Endothelial cell of umbilical vein (primary cell): ENCODE results near the gene ETFBKMT. TPM values are rescaled to one million over a fixed set of nuclear protein-coding genes. Genes with fewer than 3 reads are reported as not detected.
"Not testable (repeated sequence)": the region's sequence is repeated elsewhere in the genome, so short reads cannot be mapped to it uniquely, and the experiment has no call there.

ENCODE experiments used
- BruUV-seq: library from RNA; stranded (reverse); fragments of 400-500 nt; replicated peaks from 2 replicates; lab custom pipeline; 2021; lab: Mats Ljungman, UMichigan
- CTCF ChIA-PET: fragments of 300-600, 350-600 bp; sonication (Branson Sonifier 250); formaldehyde crosslinking; loops from one replicate; lab custom pipeline; 2021; ENCODE audit warnings: antibody characterized with exemption, inconsistent platforms; lab: Charles Lee
- POLR2A ChIA-PET: fragments of 300-600, 350-600 bp; sonication (Branson Sonifier 250); formaldehyde crosslinking; loops from one replicate; lab custom pipeline; 2021; ENCODE audit warnings: antibody characterized with exemption, inconsistent platforms; lab: Charles Lee
- DNase-seq: peaks from one replicate; pipeline ENCODE4 v3.0.0-alpha.2; 2011; ENCODE audit warnings: low read depth, low spot score
- FAIRE-seq: peaks from 2 replicates; lab custom pipeline; 2011; peaks lifted over from hg19 to GRCh38; lab: Jason Lieb, UNC
- H2AFZ ChIP-seq: 2 replicates; pipeline ENCODE4 v1.6.0; 2012; ENCODE audit warnings: low read depth, low read length, control low read depth, inconsistent platforms
- H3K27ac ChIP-seq: 2 replicates; pipeline ENCODE4 v1.5.1; 2011; ENCODE audit warnings: low read depth, mild to moderate bottlenecking, control low read depth, low read length, moderate library complexity; ENCODE audit not compliant: insufficient read depth
- H3K27me3 ChIP-seq, 2 experiments: 2 replicates each; pipeline versions ENCODE4 v1.6.0 to v1.6.1; 2011; ENCODE audit warnings: low read length in 2 of 2, mixed read lengths in 1 of 2; ENCODE audit not compliant: control insufficient read depth in 2 of 2, insufficient read depth in 2 of 2
- H3K36me3 ChIP-seq, 2 experiments: 2 replicates in 1 of 2; 3 replicates in 1 of 2; pipeline ENCODE4 v1.5.1; 2011; ENCODE audit warnings: low read length in 2 of 2, mild to moderate bottlenecking in 1 of 2, moderate library complexity in 1 of 2; ENCODE audit not compliant: control insufficient read depth in 2 of 2, insufficient read depth in 2 of 2; ENCODE audit errors: extremely low read depth in 1 of 2
- H3K4me1 ChIP-seq: 3 replicates; pipeline ENCODE4 v1.5.1; 2011; ENCODE audit warnings: mild to moderate bottlenecking, low read length; ENCODE audit not compliant: control insufficient read depth, insufficient read depth; ENCODE audit errors: extremely low read depth
- H3K4me2 ChIP-seq: 2 replicates; pipeline ENCODE4 v1.6.1; 2011; ENCODE audit warnings: low read length, control low read depth, mixed read lengths; ENCODE audit not compliant: insufficient read depth
- H3K4me3 ChIP-seq, 3 experiments: fragments of 200-600 bp in 1 of 3; sonication (generic), shearing (Covaris generic) in 1 of 3; replicated peaks in 1 of 3; 2 replicates each; pipeline ENCODE4 v1.5.1; 2011 to 2016; ENCODE audit warnings: control low read depth in 3 of 3, low read length in 3 of 3, mild to moderate bottlenecking in 2 of 3, inconsistent platforms in 1 of 3, low read depth in 1 of 3, moderate library complexity in 1 of 3; ENCODE audit not compliant: insufficient read depth in 1 of 3
- H3K79me2 ChIP-seq: 2 replicates; pipeline ENCODE4 v1.6.0; 2012; ENCODE audit warnings: low read length, inconsistent platforms; ENCODE audit not compliant: control insufficient read depth, insufficient read depth
- H3K9ac ChIP-seq: replicated peaks from 2 replicates; pipeline ENCODE3; 2011; ENCODE audit warnings: low read length, control low read depth; ENCODE audit not compliant: insufficient read depth; ENCODE audit errors: extremely low read depth
- H3K9me1 ChIP-seq: replicated peaks from 3 replicates; pipeline ENCODE4 v1.6.0; 2011; ENCODE audit warnings: mild to moderate bottlenecking, low read length; ENCODE audit not compliant: control insufficient read depth, insufficient read depth; ENCODE audit errors: extremely low read depth
- H3K9me3 ChIP-seq: replicated peaks from 2 replicates; pipeline ENCODE4 v1.5.1; 2012; ENCODE audit warnings: low read length, inconsistent platforms; ENCODE audit not compliant: control insufficient read depth, insufficient read depth
- H4K20me1 ChIP-seq: replicated peaks from 2 replicates; pipeline ENCODE3; 2011; ENCODE audit warnings: mild to moderate bottlenecking, low read length; ENCODE audit not compliant: control insufficient read depth, insufficient read depth; ENCODE audit errors: extremely low read depth
- CTCF ChIP-seq, 2 donors: IDR thresholded peaks; 1 replicate in 1 of 2; 2 replicates in 1 of 2; pipeline ENCODE4 v1.5.1; 2011; ENCODE audit warnings: low read length in 2 of 2, mild to moderate bottlenecking in 2 of 2, moderate library complexity in 2 of 2, control low read depth in 1 of 2, inconsistent platforms in 1 of 2, low read depth in 1 of 2; ENCODE audit not compliant: insufficient read depth in 1 of 2; ENCODE audit errors: extremely low read depth in 1 of 2
- EZH2 ChIP-seq: IDR thresholded peaks from 2 replicates; pipeline ENCODE4 v1.6.1; 2012; ENCODE audit warnings: borderline replicate concordance, low read depth, mild to moderate bottlenecking, moderate library complexity, low read length, inconsistent platforms; ENCODE audit not compliant: severe bottlenecking
- FOS ChIP-seq: IDR thresholded peaks from 2 replicates; pipeline ENCODE4 v1.6.1; 2011; ENCODE audit warnings: mild to moderate bottlenecking, low read length, moderate library complexity, borderline replicate concordance; ENCODE audit not compliant: insufficient read depth
- GATA2 ChIP-seq: IDR thresholded peaks from 2 replicates; pipeline ENCODE4 v1.7.0; 2011; ENCODE audit warnings: low read depth, mild to moderate bottlenecking, moderate library complexity, mixed read lengths, low read length; ENCODE audit not compliant: insufficient read length, insufficient read depth
- JUN ChIP-seq: IDR thresholded peaks from 2 replicates; pipeline ENCODE4 v1.6.1; 2011; ENCODE audit warnings: borderline replicate concordance, low read depth; ENCODE audit not compliant: insufficient read length, insufficient read depth
- MAX ChIP-seq: IDR thresholded peaks from 2 replicates; pipeline ENCODE4 v1.6.1; 2011; ENCODE audit not compliant: insufficient read depth, insufficient read length
- MYC ChIP-seq: IDR thresholded peaks from one replicate; pipeline ENCODE4 v1.6.1; 2011; ENCODE audit warnings: mild to moderate bottlenecking, low read depth, low read length
- POLR2A ChIP-seq: IDR thresholded peaks from 2 replicates; pipeline ENCODE4 v1.6.1; 2012; ENCODE audit warnings: low read depth, mild to moderate bottlenecking, control low read depth, low read length
- POLR2AphosphoS5 ChIP-seq: IDR thresholded peaks from 2 replicates; pipeline ENCODE4 v1.6.1; 2012; ENCODE audit warnings: low read depth, mild to moderate bottlenecking, control low read depth, low read length, moderate library complexity; ENCODE audit not compliant: insufficient read depth
- dilution Hi-C: fragments of 300-500 bp; cut with MboI; formaldehyde crosslinking; loops from one replicate; pipeline ENCODE4 v1.15.0; 2019; ENCODE audit warnings: low sequenced_read_pairs; ENCODE audit not compliant: extremely low pct_ligation_motif_present
- intact Hi-C: fragments of 100-400 bp; cut with micrococcal nuclease; formaldehyde crosslinking; loops from one replicate; pipeline ENCODE4 v1.10.0; 2022
- polyA plus RNA-seq, 4 experiments: library from polyadenylated mRNA; depleted of rRNA in 3 of 4; stranded (reverse) in 3 of 4; unstranded in 1 of 4; fragments of >200 nt; gene quantifications; 2 replicates each; pipeline versions ENCODE4 v1.2.1 to v1.2.3, GENCODE V29; 2011 to 2012; ENCODE audit warnings: missing spikeins in 1 of 4
- total RNA-seq: library from RNA; stranded (reverse); gene quantifications from 2 replicates; pipeline ENCODE4 v1.2.3, GENCODE V29; 2021

ETFBKMT gene
- total and polyA plus RNA-seq, 2 donors (not counting 3 experiments of a cell fraction or from before 2014, with no cell fraction given): 1.4 to 3.1 TPM

DNA sequence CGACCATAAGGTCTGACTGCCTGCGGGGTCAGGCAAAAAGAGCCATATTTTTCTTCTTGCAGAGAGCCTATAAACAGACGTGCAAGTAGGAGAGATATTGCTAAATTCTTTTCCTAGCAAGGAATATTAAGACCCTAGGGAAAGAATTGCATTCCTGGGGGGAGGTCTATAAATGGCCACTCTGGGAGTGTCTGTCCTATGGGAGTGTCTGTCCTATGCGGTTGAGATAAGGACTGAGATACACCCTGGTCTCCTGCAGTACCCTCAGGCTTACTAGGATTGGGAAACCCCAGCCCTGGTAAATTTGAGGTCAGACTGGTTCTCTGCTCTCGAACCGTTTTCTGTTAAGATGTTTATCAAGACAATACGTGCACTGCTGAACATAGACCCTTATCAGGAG, 48.6 kb downstream of the ETFBKMT start:
- H3K27me3 ChIP-seq, H3K4me3 ChIP-seq, BruUV-seq, H3K79me2 ChIP-seq, POLR2A ChIA-PET, FAIRE-seq, H2AFZ ChIP-seq, H3K9me3 ChIP-seq, CTCF ChIA-PET, H4K20me1 ChIP-seq, H3K4me2 ChIP-seq, dilution Hi-C loops, H3K36me3 ChIP-seq, DNase-seq, H3K27ac ChIP-seq, H3K9ac ChIP-seq, intact Hi-C loops, H3K4me1 ChIP-seq, H3K9me1 ChIP-seq: not testable (repeated sequence)

DNA sequence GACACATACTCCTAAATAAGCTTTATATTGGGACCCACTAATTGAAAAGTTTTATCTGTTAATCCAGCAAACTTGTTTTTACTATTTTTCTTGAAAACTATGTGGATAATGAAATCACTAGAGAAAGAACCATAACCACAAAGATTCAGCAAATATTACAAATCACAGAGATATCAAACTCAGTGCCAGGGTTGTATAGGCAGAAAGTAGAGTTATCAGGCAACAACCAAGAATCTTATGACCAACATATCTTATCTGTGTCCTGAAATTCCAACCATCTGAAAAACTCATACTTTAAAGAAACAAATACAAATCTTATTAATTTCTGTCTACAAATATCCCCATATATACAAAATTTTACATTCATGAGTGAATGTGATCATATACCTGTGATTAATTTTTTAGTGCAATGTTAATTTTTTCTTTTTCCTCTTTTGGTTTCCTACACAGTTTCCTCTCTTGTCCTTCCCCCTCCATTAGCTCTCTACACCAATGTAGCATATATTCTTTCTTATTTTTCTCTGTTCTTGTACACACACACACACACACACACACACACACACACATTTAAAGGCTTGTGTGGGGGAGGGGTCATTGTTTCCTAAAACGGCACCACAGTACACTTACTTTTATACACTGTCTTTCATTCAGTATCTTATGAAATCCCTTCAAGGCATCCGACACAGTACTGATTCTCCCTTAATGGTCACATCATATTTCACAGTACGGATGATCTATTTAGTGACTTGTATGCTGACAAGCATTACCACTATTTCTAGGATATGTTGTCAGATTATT, 50.7 kb downstream of the ETFBKMT start:
- FAIRE-seq (no peak), DNase-seq (no peak)
- Histone ChIP-seq H3K9me1 (no peaks in the 10 kb centered on the region), H2AFZ (no peak overlapping the region), H3K4me1 (peaks cover 4% of the 10 kb centered on the region), H3K27ac (no peak overlapping the region), H3K27me3 (no peaks in the 10 kb centered on the region), H4K20me1 (no peaks in the 10 kb centered on the region), H3K79me2 (no peaks in the 10 kb centered on the region), H3K36me3 (no peaks in the 10 kb centered on the region), H3K9ac (no peak overlapping the region), H3K9me3 (no peaks in the 10 kb centered on the region), H3K4me3 (no peak overlapping the region), H3K4me2 (no peak overlapping the region)
- POLR2A ChIA-PET: no interaction called here
- CTCF ChIA-PET: interaction anchor here (0.8 kb wide), 1 partner anchor 602 kb away, joined by 3 read pairs; no protein-coding TSS in a partner anchor
- dilution Hi-C loops: no loop called here
- intact Hi-C loops: no loop called here
- TF ChIP-seq CTCF (IDR thresholded peaks at IDR 0.05; ENCODE audit: extremely low read depth in 1 of 2, insufficient read depth in 1 of 2, low read depth in 1 of 2, low read length in 2 of 2): no peak
- TF ChIP-seq MYC: no peak
- no peak for TF ChIP-seq GATA2
- TF ChIP-seq FOS: no peak
- no peak for TF ChIP-seq POLR2AphosphoS5
- no peak for TF ChIP-seq JUN
- no peak for TF ChIP-seq POLR2A
- no peak for TF ChIP-seq EZH2
- no peak for TF ChIP-seq MAX
- no TSS peak for BruUV-seq
